C4-2B (cell line): ENCODE results near the gene TMED1.
A peak's percentile ranks its signal among the peaks of the same experiment; 100 is the strongest.

Source experiments
- ZFX ChIP-seq: fragments of 450-650 bp; IDR thresholded peaks from 2 replicates; pipeline ENCODE4 v1.6.1; 2017
- TF ChIP-seq, protein P1 (sequence below): fragments of 450-650 bp; conservative IDR thresholded peaks from 2 replicates; pipeline ENCODE4 v1.5.1; 2017; ENCODE audit warnings: mild to moderate bottlenecking

DNA sequence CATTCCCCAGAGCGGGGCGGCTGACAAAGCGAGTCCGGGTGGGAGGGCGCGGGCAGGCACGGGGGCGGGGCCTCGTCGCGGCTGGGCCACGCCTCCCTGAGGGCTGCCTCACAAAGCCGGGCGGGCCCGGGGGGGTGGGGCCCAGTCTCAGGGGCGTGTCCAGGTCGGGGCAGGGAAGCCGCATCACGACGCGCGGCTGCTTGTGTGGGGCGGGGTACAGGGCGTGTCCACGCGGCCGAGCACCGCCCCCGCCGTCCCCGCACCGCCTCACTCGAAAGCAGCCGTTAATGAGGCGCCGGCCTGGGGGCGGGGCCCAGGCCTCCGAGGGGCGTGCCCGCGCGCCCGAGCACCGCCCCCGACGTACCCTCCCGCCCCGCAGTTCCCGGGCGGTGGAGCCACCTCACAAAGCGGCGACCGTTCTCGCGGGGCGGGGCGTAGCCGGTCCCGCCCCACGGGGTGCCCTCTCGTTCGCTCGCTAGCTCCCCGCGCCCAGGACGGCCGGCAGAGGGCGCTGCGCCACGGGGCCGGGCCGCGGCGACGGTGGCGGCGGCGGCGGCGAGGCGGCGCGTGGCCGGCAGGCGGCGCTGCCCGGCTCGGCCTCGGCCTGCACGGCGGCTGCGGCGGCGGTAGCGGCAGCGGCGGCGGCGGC is 35.1 kb upstream of the TMED1 start, which contains the start of gene CARM1:
- TF ChIP-seq, protein P1, sequence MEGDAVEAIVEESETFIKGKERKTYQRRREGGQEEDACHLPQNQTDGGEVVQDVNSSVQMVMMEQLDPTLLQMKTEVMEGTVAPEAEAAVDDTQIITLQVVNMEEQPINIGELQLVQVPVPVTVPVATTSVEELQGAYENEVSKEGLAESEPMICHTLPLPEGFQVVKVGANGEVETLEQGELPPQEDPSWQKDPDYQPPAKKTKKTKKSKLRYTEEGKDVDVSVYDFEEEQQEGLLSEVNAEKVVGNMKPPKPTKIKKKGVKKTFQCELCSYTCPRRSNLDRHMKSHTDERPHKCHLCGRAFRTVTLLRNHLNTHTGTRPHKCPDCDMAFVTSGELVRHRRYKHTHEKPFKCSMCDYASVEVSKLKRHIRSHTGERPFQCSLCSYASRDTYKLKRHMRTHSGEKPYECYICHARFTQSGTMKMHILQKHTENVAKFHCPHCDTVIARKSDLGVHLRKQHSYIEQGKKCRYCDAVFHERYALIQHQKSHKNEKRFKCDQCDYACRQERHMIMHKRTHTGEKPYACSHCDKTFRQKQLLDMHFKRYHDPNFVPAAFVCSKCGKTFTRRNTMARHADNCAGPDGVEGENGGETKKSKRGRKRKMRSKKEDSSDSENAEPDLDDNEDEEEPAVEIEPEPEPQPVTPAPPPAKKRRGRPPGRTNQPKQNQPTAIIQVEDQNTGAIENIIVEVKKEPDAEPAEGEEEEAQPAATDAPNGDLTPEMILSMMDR, result peak; percentile 93
- TF ChIP-seq ZFX, result no peak
